Vagina (tissue), 2 donors: ENCODE measurements around the gene GSTM2.
"Not testable (repeated sequence)": the region's sequence is repeated elsewhere in the genome, so short reads cannot be mapped to it uniquely, and the experiment has no call there.

Experiments
- CTCF ChIP-seq, 3 experiments: fragments of 450-650 bp in 2 of 3; fragments of 200-600 bp in 1 of 3; sonication (generic) in 1 of 3; IDR thresholded peaks; one replicate each; pipeline ENCODE4 v1.5.1; 2017 to 2019; ENCODE audit warnings: antibody characterized with exemption in 3 of 3, mild to moderate bottlenecking in 2 of 3, moderate library complexity in 2 of 3
- POLR2A ChIP-seq, 2 donors: fragments of 450-650 bp; IDR thresholded peaks; one replicate each; pipeline ENCODE4 v1.6.1; 2017; ENCODE audit warnings: antibody characterized with exemption in 2 of 2, mild to moderate bottlenecking in 2 of 2, moderate library complexity in 2 of 2
- POLR2AphosphoS5 ChIP-seq, 2 donors: sonication (generic); formaldehyde crosslinking; IDR thresholded peaks; one replicate each; pipeline ENCODE4 v1.9.0; 2017; ENCODE audit warnings: antibody characterized with exemption in 2 of 2, mild to moderate bottlenecking in 2 of 2, low read depth in 1 of 2; ENCODE audit not compliant: insufficient read depth in 1 of 2

- TF ChIP-seq CTCF (IDR thresholded peaks at IDR 0.05); POLR2A (IDR thresholded peaks at IDR 0.05); POLR2AphosphoS5 (IDR thresholded peaks at IDR 0.05; ENCODE audit: insufficient read depth in 1 of 2, low read depth in 1 of 2): not testable (repeated sequence)
Observed at GRCh38 chr1:109694400-109694799, 26.5 kb downstream of the GSTM2 start.
